ENCODE measurements around the gene HES1. TPM values are rescaled to one million over a fixed set of nuclear protein-coding genes. Genes with fewer than 3 reads are reported as not detected.

The HES1 gene
- total RNA-seq, 1 experiment from 2014 or later, result 141 TPM

- no peaks in the 10 kb centered on the region for H3K9me3 Mint-ChIP-seq (ENCODE audit: low read depth, unreplicated experiment)
- H3K36me3 Mint-ChIP-seq (ENCODE audit: insufficient read depth, unreplicated experiment), result no peaks in the 10 kb centered on the region
- H3K27ac Mint-ChIP-seq (ENCODE audit: unreplicated experiment), result no peak overlapping the region
- intact Hi-C loops (cut with micrococcal nuclease; ENCODE audit: unreplicated experiment), result no loop called here
- TF ChIP-seq, protein P1, sequence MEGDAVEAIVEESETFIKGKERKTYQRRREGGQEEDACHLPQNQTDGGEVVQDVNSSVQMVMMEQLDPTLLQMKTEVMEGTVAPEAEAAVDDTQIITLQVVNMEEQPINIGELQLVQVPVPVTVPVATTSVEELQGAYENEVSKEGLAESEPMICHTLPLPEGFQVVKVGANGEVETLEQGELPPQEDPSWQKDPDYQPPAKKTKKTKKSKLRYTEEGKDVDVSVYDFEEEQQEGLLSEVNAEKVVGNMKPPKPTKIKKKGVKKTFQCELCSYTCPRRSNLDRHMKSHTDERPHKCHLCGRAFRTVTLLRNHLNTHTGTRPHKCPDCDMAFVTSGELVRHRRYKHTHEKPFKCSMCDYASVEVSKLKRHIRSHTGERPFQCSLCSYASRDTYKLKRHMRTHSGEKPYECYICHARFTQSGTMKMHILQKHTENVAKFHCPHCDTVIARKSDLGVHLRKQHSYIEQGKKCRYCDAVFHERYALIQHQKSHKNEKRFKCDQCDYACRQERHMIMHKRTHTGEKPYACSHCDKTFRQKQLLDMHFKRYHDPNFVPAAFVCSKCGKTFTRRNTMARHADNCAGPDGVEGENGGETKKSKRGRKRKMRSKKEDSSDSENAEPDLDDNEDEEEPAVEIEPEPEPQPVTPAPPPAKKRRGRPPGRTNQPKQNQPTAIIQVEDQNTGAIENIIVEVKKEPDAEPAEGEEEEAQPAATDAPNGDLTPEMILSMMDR (IDR thresholded peaks at IDR 0.05; ENCODE audit: unreplicated experiment), result no peak
- CTCF ChIA-PET, result interaction anchor here (0.6 to 3.5 kb wide), 3 partner anchors 14 to 553 kb away, joined by 4 to 13 read pairs (median 5); no protein-coding TSS in a partner anchor
- H3K4me1 Mint-ChIP-seq (ENCODE audit: low read depth, unreplicated experiment), result no peaks in the 10 kb centered on the region
- H3K4me3 Mint-ChIP-seq (ENCODE audit: low read depth, unreplicated experiment), result no peak overlapping the region
- BruUV-seq (replicated peaks), result no TSS peak
- H3K27me3 Mint-ChIP-seq (ENCODE audit: unreplicated experiment), result no peaks in the 10 kb centered on the region
- DNase-seq, result no peak
Observed at GRCh38 chr3:194166682-194167479, 30.9 kb downstream of the HES1 start.

GRCh38 chr3:194167480-194168282 lies 31.7 kb downstream of the HES1 start:
- no peaks in the 10 kb centered on the region for H3K9me3 Mint-ChIP-seq (ENCODE audit: low read depth, unreplicated experiment)
- H3K36me3 Mint-ChIP-seq (ENCODE audit: insufficient read depth, unreplicated experiment), result no peaks in the 10 kb centered on the region
- H3K27me3 Mint-ChIP-seq (ENCODE audit: unreplicated experiment), result no peaks in the 10 kb centered on the region
- H3K4me1 Mint-ChIP-seq (ENCODE audit: low read depth, unreplicated experiment), result no peaks in the 10 kb centered on the region
- CTCF ChIA-PET, result interaction anchor here (0.6 to 3.5 kb wide), 4 partner anchors 148 to 554 kb away, joined by 3 to 13 read pairs (median 4); no protein-coding TSS in a partner anchor
- H3K27ac Mint-ChIP-seq (ENCODE audit: unreplicated experiment), result no peak overlapping the region
- no peak overlapping the region for H3K4me3 Mint-ChIP-seq (ENCODE audit: low read depth, unreplicated experiment)
- intact Hi-C loops (cut with micrococcal nuclease; ENCODE audit: unreplicated experiment), result loop anchor here (1.0 kb wide), 1 partner anchor 148 kb away; no protein-coding TSS in a partner anchor
- DNase-seq, result no peak
- TF ChIP-seq, protein P1 (IDR thresholded peaks at IDR 0.05; ENCODE audit: unreplicated experiment), result no peak
- BruUV-seq (replicated peaks), result no TSS peak

DNA sequence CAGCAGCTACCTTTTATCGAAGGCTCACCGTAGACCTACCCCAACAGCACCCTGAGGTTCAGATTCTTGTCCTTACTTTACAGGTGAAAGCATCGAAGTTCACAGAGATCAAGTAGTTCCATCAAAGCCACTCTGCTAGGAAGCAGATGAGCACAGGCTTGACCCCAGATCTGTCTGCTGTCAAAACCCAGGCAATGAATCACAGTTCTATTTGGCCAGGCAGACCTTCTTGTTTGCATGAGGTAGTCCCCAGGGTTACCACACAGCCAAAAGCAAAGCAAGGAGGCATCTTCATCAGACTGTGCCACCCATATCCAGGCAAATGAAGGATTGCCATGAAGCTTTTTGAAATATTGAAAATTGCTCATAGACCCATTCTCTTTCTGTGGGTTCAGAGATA lies 33.0 kb downstream of the HES1 start:
- intact Hi-C loops (cut with micrococcal nuclease; ENCODE audit: unreplicated experiment), result loop anchor here (1.0 kb wide), 1 partner anchor 146 kb away; no protein-coding TSS in a partner anchor
- Mint-ChIP-seq H3K4me1 (ENCODE audit: low read depth, unreplicated experiment) (no peaks in the 10 kb centered on the region), H3K9me3 (ENCODE audit: low read depth, unreplicated experiment) (no peaks in the 10 kb centered on the region), H3K27me3 (ENCODE audit: unreplicated experiment) (no peaks in the 10 kb centered on the region), H3K36me3 (ENCODE audit: insufficient read depth, unreplicated experiment) (no peaks in the 10 kb centered on the region), H3K4me3 (ENCODE audit: low read depth, unreplicated experiment) (no peak overlapping the region), H3K27ac (ENCODE audit: unreplicated experiment) (no peak overlapping the region)
- TF ChIP-seq, protein P1 (IDR thresholded peaks at IDR 0.05; ENCODE audit: unreplicated experiment), result no peak
- no TSS peak for BruUV-seq (replicated peaks)
- DNase-seq, result no peak
- CTCF ChIA-PET, result interaction anchor here (0.5 to 3.5 kb wide), 2 partner anchors 11 to 147 kb away, joined by 3 to 13 read pairs; no protein-coding TSS in a partner anchor

GRCh38 chr3:194169595-194169994 lies 33.6 kb downstream of the HES1 start:
- no peak for DNase-seq
- H3K4me3 Mint-ChIP-seq (ENCODE audit: low read depth, unreplicated experiment), result no peak overlapping the region
- TF ChIP-seq, protein P1 (IDR thresholded peaks at IDR 0.05; ENCODE audit: unreplicated experiment), result no peak
- CTCF ChIA-PET, result interaction anchor here (0.5 to 3.5 kb wide), 2 partner anchors 10 to 146 kb away, joined by 3 to 13 read pairs; no protein-coding TSS in a partner anchor
- H3K4me1 Mint-ChIP-seq (ENCODE audit: low read depth, unreplicated experiment), result no peaks in the 10 kb centered on the region
- H3K27ac Mint-ChIP-seq (ENCODE audit: unreplicated experiment), result no peak overlapping the region
- BruUV-seq (replicated peaks), result no TSS peak
- no peaks in the 10 kb centered on the region for H3K27me3 Mint-ChIP-seq (ENCODE audit: unreplicated experiment)
- intact Hi-C loops (cut with micrococcal nuclease; ENCODE audit: unreplicated experiment), result no loop called here
- no peaks in the 10 kb centered on the region for H3K36me3 Mint-ChIP-seq (ENCODE audit: insufficient read depth, unreplicated experiment)
- H3K9me3 Mint-ChIP-seq (ENCODE audit: low read depth, unreplicated experiment), result no peaks in the 10 kb centered on the region

Data from Calu3 (cell line).